NCI-H2029 treated with DMSO at 0.1 percent for 48 hours (cell line): Measurements from ENCODE around the gene DNAJB8.

Experiments used
- DNase-seq: peaks from one replicate; lab custom pipeline; 2025; lab: John Stamatoyannopoulos, UW

Gene DNAJB8

GRCh38 chr3:128445357-128445756 is 21.3 kb downstream of the DNAJB8 start:
- no peak for DNase-seq

- DNase-seq = no peak
Measured at GRCh38 chr3:128443771-128444170, 22.9 kb downstream of the DNAJB8 start.

- DNase-seq = no peak
Measured at GRCh38 chr3:128442949-128443348, 23.7 kb downstream of the DNAJB8 start.

GRCh38 chr3:128442070-128442469 is 24.6 kb downstream of the DNAJB8 start:
- no peak for DNase-seq

GRCh38 chr3:128439226-128439625 is 27.5 kb downstream of the DNAJB8 start:
- no peak for DNase-seq

GRCh38 chr3:128438488-128439072 is 28.1 kb downstream of the DNAJB8 start:
- no peak for DNase-seq

GRCh38 chr3:128436214-128436613 is 30.5 kb downstream of the DNAJB8 start:
- DNase-seq = no peak

GRCh38 chr3:128435561-128435960 is 31.1 kb downstream of the DNAJB8 start:
- no peak for DNase-seq

GRCh38 chr3:128435058-128435457 is 31.6 kb downstream of the DNAJB8 start:
- no peak for DNase-seq

GRCh38 chr3:128434524-128434923 is 32.2 kb downstream of the DNAJB8 start:
- DNase-seq = no peak

GRCh38 chr3:128433837-128434165 is 32.9 kb downstream of the DNAJB8 start:
- DNase-seq = no peak

- DNase-seq = no peak
Measured at GRCh38 chr3:128432971-128433836, 33.5 kb downstream of the DNAJB8 start.

GRCh38 chr3:128432301-128432970 is 34.3 kb downstream of the DNAJB8 start:
- no peak for DNase-seq

- DNase-seq = no peak
Measured at GRCh38 chr3:128431803-128432300, 34.8 kb downstream of the DNAJB8 start.

- DNase-seq = no peak
Measured at GRCh38 chr3:128430731-128431130, 36.0 kb downstream of the DNAJB8 start.

GRCh38 chr3:128430301-128430700 is 36.4 kb downstream of the DNAJB8 start:
- DNase-seq = no peak

- no peak for DNase-seq
Measured at GRCh38 chr3:128429751-128430150, 36.9 kb downstream of the DNAJB8 start.

- DNase-seq = no peak
Measured at GRCh38 chr3:128429275-128429674, 37.4 kb downstream of the DNAJB8 start.

GRCh38 chr3:128427872-128428822 is 38.5 kb downstream of the DNAJB8 start:
- no peak for DNase-seq

GRCh38 chr3:128427175-128427857 is 39.4 kb downstream of the DNAJB8 start:
- DNase-seq = no peak
